ENCODE measurements around the gene NPEPPS.

NPEPPS gene

GRCh38 chr17:47544327-47544726 lies 13.4 kb downstream of the NPEPPS start (continued):
- peak; percentile 98 for TF ChIP-seq ZNF518A (tag by site-specific recombination; conservative IDR thresholded peaks at IDR 0.05; ENCODE audit: low read depth)
- TF ChIP-seq OVOL3 (tag by site-specific recombination; IDR thresholded peaks at IDR 0.05), result peak; percentile 66; the same call in 1 of the 2 replicates
- peak; percentile 41; the same call in 1 of the 2 replicates for TF ChIP-seq TSHZ1 (tag by site-specific recombination; IDR thresholded peaks at IDR 0.05; ENCODE audit: borderline replicate concordance)
- 0 out of 2 replicates have a peak, but pooled peaks have one; percentile 31 for TF ChIP-seq RBAK (tag by site-specific recombination; IDR thresholded peaks at IDR 0.05)
- TF ChIP-seq ZNF639 (tag by site-specific recombination; IDR thresholded peaks at IDR 0.05), result 0 out of 2 replicates have a peak, but pooled peaks have one; percentile 59
- TF ChIP-seq ZNF791 (tag by site-specific recombination; IDR thresholded peaks at IDR 0.05), result peak; percentile 68; the same call in 1 of the 2 replicates
- TF ChIP-seq ZNF629 (tag by site-specific recombination; IDR thresholded peaks at IDR 0.05), result peak; percentile 80
- peak; percentile 46; the same call in 1 of the 2 replicates for TF ChIP-seq WT1 (tag by site-specific recombination; IDR thresholded peaks at IDR 0.05)
- peak; percentile 45; the same call in 1 of the 2 replicates for TF ChIP-seq SP3 (tag by site-specific recombination; IDR thresholded peaks at IDR 0.05)
- TF ChIP-seq ZBTB1 (tag by site-specific recombination; IDR thresholded peaks at IDR 0.05), result peak; percentile 69; the same call in 1 of the 2 replicates
- peak; percentile 51; the same call in 1 of the 2 replicates for TF ChIP-seq ZFP3 (tag by site-specific recombination; IDR thresholded peaks at IDR 0.05; ENCODE audit: low read depth)
- peak; percentile 84 for TF ChIP-seq ZNF664 (tag by site-specific recombination; IDR thresholded peaks at IDR 0.05)
- TF ChIP-seq ZNF354C (tag by site-specific recombination; IDR thresholded peaks at IDR 0.05; ENCODE audit: borderline replicate concordance, low read depth), result 0 out of 2 replicates have a peak, but pooled peaks have one; percentile 67
- peak; percentile 54 for TF ChIP-seq ZBTB21 (tag by site-specific recombination; IDR thresholded peaks at IDR 0.05)
- TF ChIP-seq ZNF433 (tag by site-specific recombination; IDR thresholded peaks at IDR 0.05; ENCODE audit: low read depth), result peak; percentile 84
- TF ChIP-seq ZSCAN23 (tag by site-specific recombination; IDR thresholded peaks at IDR 0.05), result 0 out of 2 replicates have a peak, but pooled peaks have one; percentile 24
- TF ChIP-seq ZNF510 (tag by site-specific recombination; IDR thresholded peaks at IDR 0.05; ENCODE audit: insufficient replicate concordance), result peak; percentile 84
- peak; percentile 88 for TF ChIP-seq ZNF623 (tag by site-specific recombination; IDR thresholded peaks at IDR 0.05)
- peak; percentile 78; the same call in 1 of the 2 replicates for TF ChIP-seq ZFP37 (tag by site-specific recombination; IDR thresholded peaks at IDR 0.05)
- peak; percentile 90 for TF ChIP-seq ZNF560 (tag by site-specific recombination; IDR thresholded peaks at IDR 0.05; ENCODE audit: borderline replicate concordance)
- peak; percentile 45; the same call in 1 of the 2 replicates for TF ChIP-seq GLI2 (tag by site-specific recombination; IDR thresholded peaks at IDR 0.05; ENCODE audit: borderline replicate concordance, low read depth)
- TF ChIP-seq ZNF514 (tag by site-specific recombination; IDR thresholded peaks at IDR 0.05), result peak; percentile 87; the same call in 1 of the 2 replicates
- peak; percentile 79 for TF ChIP-seq ZNF266 (tag by site-specific recombination; IDR thresholded peaks at IDR 0.05; ENCODE audit: low read depth)
- TF ChIP-seq REST (tag by site-specific recombination; IDR thresholded peaks at IDR 0.05), result peak; percentile 81
- TF ChIP-seq ZNF223 (tag by site-specific recombination; IDR thresholded peaks at IDR 0.05), result 0 out of 2 replicates have a peak, but pooled peaks have one; percentile 58

All from HEK293 (cell line).